Measurements from ENCODE around the gene ST14.
"Not testable (repeated sequence)": the region's sequence is repeated elsewhere in the genome, so short reads cannot be mapped to it uniquely, and the experiment has no call there.

Gene ST14

DNA sequence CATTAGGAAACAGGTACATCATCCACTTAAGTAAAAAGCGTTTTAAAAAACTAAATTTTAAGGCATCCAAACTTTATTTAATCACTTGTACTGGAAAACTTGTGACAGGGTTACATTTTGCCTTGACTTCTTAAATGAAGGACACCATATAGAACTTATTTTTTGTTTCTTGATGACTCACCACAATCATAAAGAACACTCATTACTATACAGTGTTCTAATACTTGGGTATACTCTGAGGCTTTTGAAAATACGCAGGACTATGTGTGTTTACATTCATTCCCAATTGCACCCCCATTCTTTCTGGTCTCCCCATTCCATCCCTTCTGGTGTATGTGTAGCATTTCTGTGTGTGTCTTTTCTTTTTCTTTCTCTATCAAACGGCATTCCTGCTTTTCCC, 85.3 kb downstream of the ST14 start:
- no peak for DNase-seq

DNA sequence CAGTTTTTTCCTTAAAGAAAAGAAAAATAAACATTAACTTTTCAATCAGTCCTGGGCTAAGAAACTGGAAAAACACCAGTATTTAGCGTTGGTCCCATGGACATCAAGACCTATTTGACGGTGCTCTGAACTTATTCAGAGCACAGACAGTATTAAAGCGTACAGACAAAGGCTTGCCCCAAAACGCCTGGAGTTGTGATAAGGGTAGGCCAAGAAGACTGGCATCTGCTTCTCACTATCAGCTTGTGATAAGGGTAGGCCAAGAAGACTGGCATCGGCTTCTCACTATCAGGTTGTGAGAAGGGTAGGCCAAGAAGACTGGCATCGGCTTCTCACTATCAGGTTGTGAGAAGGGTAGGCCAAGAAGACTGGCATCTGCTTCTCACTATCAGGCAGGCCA, 85.8 kb downstream of the ST14 start:
- not testable (repeated sequence) for DNase-seq

- DNase-seq, result no peak
These were observed 86.7 kb downstream of the ST14 start for GRCh38 chr11:130246270-130246669.

DNA sequence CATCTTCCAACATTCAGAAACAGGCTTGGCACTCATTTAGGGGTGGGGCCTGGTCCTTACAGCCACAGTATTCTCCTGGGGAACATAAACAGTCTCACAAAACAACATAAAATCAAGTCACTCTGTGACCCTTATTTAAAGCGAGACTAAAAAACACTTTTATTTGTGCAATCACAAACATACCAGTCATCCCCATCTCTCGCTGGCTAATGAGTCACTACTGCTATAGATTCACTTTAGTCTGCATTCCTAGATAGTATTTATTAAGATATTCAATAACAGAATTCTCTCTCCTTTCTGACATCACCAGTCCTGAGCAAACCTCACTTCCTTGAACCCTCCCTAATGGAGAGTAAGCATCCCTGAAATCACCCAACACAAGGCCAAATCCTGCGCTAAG, 87.2 kb downstream of the ST14 start:
- DNase-seq, result no peak

DNA sequence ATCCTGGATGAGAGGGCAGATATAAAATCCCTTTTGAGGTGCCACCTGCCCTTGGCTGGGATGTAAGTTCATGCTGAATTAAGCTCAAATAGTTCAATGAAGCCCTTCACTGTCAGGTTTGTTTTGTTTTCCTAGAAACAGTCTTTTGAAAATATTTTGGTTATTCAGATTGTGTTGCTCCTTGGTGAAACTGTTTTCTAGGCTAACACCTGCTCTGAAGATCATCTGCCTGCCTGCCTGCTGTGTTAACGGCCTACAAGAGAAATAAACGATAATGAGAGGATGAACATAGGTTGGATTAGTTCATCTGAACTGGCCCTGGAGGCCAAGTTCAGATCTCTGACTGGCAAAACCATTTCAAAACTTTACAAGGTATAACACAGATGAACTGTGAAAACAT, 87.7 kb downstream of the ST14 start:
- DNase-seq, result no peak

DNA sequence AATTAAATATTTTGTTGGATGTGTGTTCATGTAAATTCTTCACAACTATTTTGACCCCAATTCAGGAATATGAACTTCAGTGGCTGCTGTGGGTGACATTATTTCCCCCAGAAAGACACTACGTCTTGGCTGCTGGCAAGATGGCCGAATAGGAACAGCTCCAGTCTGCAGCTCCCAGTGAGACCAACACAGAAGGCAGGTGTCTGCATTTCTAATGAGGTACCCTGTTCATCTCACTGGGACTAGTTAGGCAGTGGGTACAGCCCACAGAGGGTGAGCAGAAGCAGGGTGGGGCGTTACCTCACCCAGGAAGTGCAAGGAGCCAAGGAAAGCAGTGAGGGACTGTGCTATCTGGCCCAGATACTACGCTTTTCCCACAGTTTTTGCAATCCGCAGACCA, 89.8 kb downstream of the ST14 start:
- DNase-seq, result no peak

DNA sequence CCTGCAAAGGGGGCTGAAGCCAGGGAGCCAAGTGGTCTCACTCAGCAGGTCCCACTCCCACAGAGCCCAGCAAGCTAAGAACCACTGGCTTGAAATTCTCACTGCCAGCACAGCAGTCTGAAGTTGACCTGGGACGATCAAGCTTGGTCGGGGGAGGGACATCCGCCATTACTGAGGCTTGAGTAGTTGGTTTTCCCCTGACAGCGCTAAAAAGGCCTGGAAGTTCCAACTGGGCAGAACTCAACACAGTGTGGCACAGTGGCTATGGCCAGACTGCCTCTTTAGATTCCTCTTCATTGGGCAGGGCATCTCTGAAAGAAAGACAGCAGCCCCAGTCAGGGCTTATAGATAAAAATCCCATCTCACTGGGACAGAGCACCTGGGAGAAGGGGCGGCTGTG, 90.3 kb downstream of the ST14 start:
- not testable (repeated sequence) for DNase-seq

DNA sequence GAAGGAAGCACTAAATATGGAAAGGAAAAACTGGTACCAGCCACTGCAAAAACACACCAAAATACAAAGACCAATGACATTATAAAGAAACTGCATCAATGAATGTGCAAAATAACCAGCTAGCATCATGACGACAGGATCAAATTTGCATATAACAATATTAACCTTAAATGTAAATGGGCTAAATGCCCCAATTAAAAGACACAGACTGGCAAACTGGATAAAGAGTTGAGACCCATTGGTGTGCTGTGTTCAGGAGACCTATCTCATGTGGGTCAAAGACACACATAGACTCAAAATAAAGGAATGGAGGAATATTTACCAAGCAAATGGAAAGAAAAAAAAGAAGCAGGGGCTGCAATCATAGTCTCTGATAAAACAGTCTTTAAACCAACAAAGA, 92.2 kb downstream of the ST14 start:
- not testable (repeated sequence) for DNase-seq
